Mammary epithelial cell (primary cell): ENCODE measurements around the gene PTPA.

Experiments used
- EZH2 ChIP-seq: IDR thresholded peaks from 2 replicates; pipeline ENCODE4 v1.6.1; 2012; ENCODE audit warnings: low read length, inconsistent platforms, borderline replicate concordance
- TF ChIP-seq, protein P1 (sequence below), 2 donors: IDR thresholded peaks in 1 of 2; conservative IDR thresholded peaks in 1 of 2; 2 replicates each; pipeline ENCODE4 v1.5.1; 2011 to 2012; ENCODE audit warnings: inconsistent platforms in 2 of 2, low read length in 2 of 2, mild to moderate bottlenecking in 2 of 2, control low read depth in 1 of 2, low read depth in 1 of 2; ENCODE audit not compliant: insufficient read depth in 1 of 2; ENCODE audit errors: extremely low read depth in 1 of 2

DNA sequence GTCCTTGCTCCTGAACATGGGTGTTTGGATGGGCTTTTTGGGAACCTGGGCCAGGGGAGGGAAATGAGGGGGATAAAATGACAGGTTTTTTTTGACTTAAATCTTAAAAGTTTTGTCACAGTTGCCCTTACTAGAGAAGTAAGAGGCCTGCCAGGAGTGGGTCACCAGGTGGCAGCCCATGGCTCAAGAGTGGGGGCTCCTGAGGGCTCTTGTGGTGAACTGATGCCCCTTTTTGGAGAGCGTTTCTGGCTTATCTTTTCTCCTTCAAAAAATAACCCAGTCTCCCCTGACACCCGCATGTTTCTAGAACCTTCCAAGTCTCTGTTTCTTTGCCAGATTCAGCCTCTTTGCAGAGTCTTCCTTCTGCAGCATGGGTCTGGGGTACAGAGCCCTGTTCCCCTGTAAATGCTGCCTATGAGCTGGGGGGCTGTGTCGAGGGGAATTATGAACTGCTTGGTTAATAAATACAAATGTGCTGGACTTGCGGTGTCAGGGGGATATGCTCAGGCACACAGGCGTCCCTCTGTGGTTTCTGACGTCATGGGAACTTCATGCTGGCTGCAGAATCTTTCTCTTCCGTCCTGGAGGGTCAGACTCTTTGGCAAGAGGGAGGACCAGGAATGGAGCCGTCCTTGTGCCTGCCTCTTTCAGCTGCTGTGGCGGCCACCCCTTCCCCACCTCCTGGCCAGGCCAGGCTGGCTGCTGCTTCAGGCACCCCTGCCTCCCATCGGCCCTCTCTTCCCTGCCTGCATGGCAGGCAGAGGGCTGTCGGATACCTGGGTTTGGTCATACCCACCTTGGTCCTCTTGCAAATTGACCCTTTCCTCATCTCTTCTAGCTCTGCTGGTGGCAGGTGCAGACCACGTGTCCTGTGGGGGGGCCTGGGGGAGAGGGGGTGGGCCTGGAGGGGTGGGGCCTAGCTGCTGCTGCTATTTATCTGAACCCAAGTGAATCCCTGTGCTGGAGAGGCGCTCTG lies 30.1 kb downstream of the PTPA start:
- TF ChIP-seq, protein P1, sequence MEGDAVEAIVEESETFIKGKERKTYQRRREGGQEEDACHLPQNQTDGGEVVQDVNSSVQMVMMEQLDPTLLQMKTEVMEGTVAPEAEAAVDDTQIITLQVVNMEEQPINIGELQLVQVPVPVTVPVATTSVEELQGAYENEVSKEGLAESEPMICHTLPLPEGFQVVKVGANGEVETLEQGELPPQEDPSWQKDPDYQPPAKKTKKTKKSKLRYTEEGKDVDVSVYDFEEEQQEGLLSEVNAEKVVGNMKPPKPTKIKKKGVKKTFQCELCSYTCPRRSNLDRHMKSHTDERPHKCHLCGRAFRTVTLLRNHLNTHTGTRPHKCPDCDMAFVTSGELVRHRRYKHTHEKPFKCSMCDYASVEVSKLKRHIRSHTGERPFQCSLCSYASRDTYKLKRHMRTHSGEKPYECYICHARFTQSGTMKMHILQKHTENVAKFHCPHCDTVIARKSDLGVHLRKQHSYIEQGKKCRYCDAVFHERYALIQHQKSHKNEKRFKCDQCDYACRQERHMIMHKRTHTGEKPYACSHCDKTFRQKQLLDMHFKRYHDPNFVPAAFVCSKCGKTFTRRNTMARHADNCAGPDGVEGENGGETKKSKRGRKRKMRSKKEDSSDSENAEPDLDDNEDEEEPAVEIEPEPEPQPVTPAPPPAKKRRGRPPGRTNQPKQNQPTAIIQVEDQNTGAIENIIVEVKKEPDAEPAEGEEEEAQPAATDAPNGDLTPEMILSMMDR (conservative IDR thresholded peaks at IDR 0.05 in 1 of 2, IDR thresholded peaks at IDR 0.05 in 1 of 2; ENCODE audit: extremely low read depth in 1 of 2, insufficient read depth in 1 of 2, low read depth in 1 of 2, low read length in 2 of 2), result no peak
- no peak for TF ChIP-seq EZH2
